H1 (cell line): ENCODE data around the gene FLNC. TPM values are rescaled to one million over a fixed set of nuclear protein-coding genes. Genes with fewer than 3 reads are reported as not detected.

Experiments used
- CTCF ChIA-PET: fragments of 300-600 bp; sonication (Branson Sonifier 250); formaldehyde crosslinking; loops from one replicate; lab custom pipeline; 2021; ENCODE audit not compliant: partially characterized antibody; lab: Charles Lee
- POLR2A ChIA-PET: fragments of 300-600 bp; sonication (Branson Sonifier 250); formaldehyde crosslinking; loops from one replicate; lab custom pipeline; 2021; ENCODE audit warnings: inconsistent platforms; ENCODE audit not compliant: partially characterized antibody; lab: Charles Lee
- DNase-seq, 2 experiments: peaks; one replicate each; pipeline versions ENCODE4 v3.0.0 to v3.0.0-alpha.2; 2010 to 2022; ENCODE audit warnings: low spot score in 2 of 2, low read depth in 1 of 2, mixed read lengths in 1 of 2
- FAIRE-seq: peaks from 2 replicates; lab custom pipeline; 2011; peaks lifted over from hg19 to GRCh38; lab: Jason Lieb, UNC
- H2AFZ ChIP-seq: 2 replicates; pipeline ENCODE4 v1.8.1; 2012; ENCODE audit warnings: low read length, inconsistent platforms
- H2AK5ac ChIP-seq: 2 replicates; pipeline ENCODE4 v1.6.1; 2013; ENCODE audit warnings: low read depth, low read length
- H2BK120ac ChIP-seq: replicated peaks from 2 replicates; pipeline ENCODE3; 2013; ENCODE audit warnings: low read depth, low read length, inconsistent platforms
- H2BK12ac ChIP-seq: 2 replicates; pipeline ENCODE4 v1.6.1; 2013; ENCODE audit warnings: low read depth, low read length
- H2BK15ac ChIP-seq: 2 replicates; pipeline ENCODE4 v1.6.1; 2013; ENCODE audit warnings: low read length
- H2BK20ac ChIP-seq: 2 replicates; pipeline ENCODE4 v1.6.1; 2013; ENCODE audit warnings: low read length
- H2BK5ac ChIP-seq: 2 replicates; pipeline ENCODE4 v1.6.1; 2013; ENCODE audit warnings: low read depth, low read length
- H3K14ac ChIP-seq: 2 replicates; pipeline ENCODE4 v1.6.1; 2013; ENCODE audit warnings: inconsistent platforms; ENCODE audit not compliant: insufficient read length
- H3K18ac ChIP-seq: 2 replicates; pipeline ENCODE4 v1.6.1; 2013; ENCODE audit warnings: low read length; ENCODE audit errors: extremely low read depth
- H3K23ac ChIP-seq: 2 replicates; pipeline ENCODE4 v1.6.1; 2013; ENCODE audit warnings: inconsistent platforms; ENCODE audit not compliant: insufficient read length
- H3K23me2 ChIP-seq: 2 replicates; pipeline ENCODE4 v1.6.1; 2013; ENCODE audit warnings: low read depth, low read length
- H3K27ac ChIP-seq: 2 replicates; pipeline ENCODE4 v1.6.1; 2011; ENCODE audit warnings: low read depth, low read length, inconsistent platforms
- H3K27me3 ChIP-seq, 4 experiments: replicated peaks in 1 of 4; 1 replicate in 1 of 4; 2 replicates in 3 of 4; pipeline versions ENCODE4 v1.6.1 to v1.8.1; 2011 to 2013; ENCODE audit warnings: low read length in 3 of 4, mild to moderate bottlenecking in 3 of 4, inconsistent platforms in 2 of 4, mixed read lengths in 2 of 4, moderate library complexity in 1 of 4; ENCODE audit not compliant: control insufficient read depth in 3 of 4, insufficient read depth in 3 of 4; ENCODE audit errors: extremely low read depth in 1 of 4
- H3K36me3 ChIP-seq, 4 experiments: 2 replicates each; pipeline versions ENCODE4 v1.6.1 to v1.8.1; 2011 to 2013; ENCODE audit warnings: mild to moderate bottlenecking in 4 of 4, low read length in 3 of 4, moderate library complexity in 2 of 4, control low read depth in 1 of 4, inconsistent platforms in 1 of 4; ENCODE audit not compliant: insufficient read depth in 4 of 4, control insufficient read depth in 2 of 4
- H3K4ac ChIP-seq: replicated peaks from 2 replicates; pipeline ENCODE3; 2013; ENCODE audit warnings: low read length, low read depth, mixed read lengths, inconsistent platforms; ENCODE audit not compliant: insufficient read length
- H3K4me1 ChIP-seq, 4 experiments: replicated peaks in 1 of 4; 1 replicate in 1 of 4; 2 replicates in 3 of 4; pipeline versions ENCODE4 v1.6.1 to v1.8.1; 2011 to 2013; ENCODE audit warnings: low read length in 3 of 4, inconsistent platforms in 2 of 4, mixed read lengths in 1 of 4; ENCODE audit not compliant: insufficient read depth in 4 of 4, control insufficient read depth in 3 of 4
- H3K4me2 ChIP-seq, 2 experiments: 2 replicates each; pipeline versions ENCODE4 v1.6.1 to v1.8.1; 2011 to 2013; ENCODE audit warnings: low read depth in 2 of 2, low read length in 2 of 2, control low read depth in 1 of 2, inconsistent platforms in 1 of 2, mild to moderate bottlenecking in 1 of 2; ENCODE audit not compliant: insufficient read depth in 1 of 2
- H3K4me3 ChIP-seq, 4 experiments: fragments of 200-600, 300-600 bp in 1 of 4; sonication (generic), shearing (Covaris generic), sonication (Bioruptor Twin) in 1 of 4; 2 replicates each; pipeline versions ENCODE4 v1.5.1 to v1.8.1; 2011 to 2016; ENCODE audit warnings: low read length in 4 of 4, low read depth in 3 of 4, control low read depth in 2 of 4, inconsistent platforms in 2 of 4, mild to moderate bottlenecking in 2 of 4, mixed read lengths in 1 of 4, moderate library complexity in 1 of 4; ENCODE audit not compliant: insufficient read depth in 2 of 4; ENCODE audit errors: extremely low read depth in 1 of 4
- H3K56ac ChIP-seq: replicated peaks from 2 replicates; pipeline ENCODE3; 2013; ENCODE audit warnings: low read depth, mild to moderate bottlenecking, mixed read lengths, low read length, inconsistent platforms; ENCODE audit not compliant: insufficient read length
- H3K79me1 ChIP-seq: 2 replicates; pipeline ENCODE4 v1.6.1; 2013; ENCODE audit warnings: low read depth, low read length, control low read depth
- H3K79me2 ChIP-seq, 2 experiments: 2 replicates each; pipeline versions ENCODE4 v1.6.1 to v1.8.1; 2012 to 2013; ENCODE audit warnings: low read length in 2 of 2, mild to moderate bottlenecking in 2 of 2, inconsistent platforms in 1 of 2; ENCODE audit not compliant: insufficient read depth in 2 of 2, control insufficient read depth in 1 of 2
- H3K9ac ChIP-seq, 4 experiments: replicated peaks in 1 of 4; 1 replicate in 1 of 4; 2 replicates in 3 of 4; pipeline versions ENCODE4 v1.6.1 to v1.8.1; 2011 to 2013; ENCODE audit warnings: low read depth in 3 of 4, low read length in 3 of 4, control low read depth in 2 of 4, mild to moderate bottlenecking in 2 of 4, moderate library complexity in 2 of 4, inconsistent platforms in 1 of 4; ENCODE audit errors: extremely low read depth in 1 of 4
- H3K9me3 ChIP-seq, 2 experiments: 2 replicates each; pipeline versions ENCODE4 v1.6.1 to v1.8.1; 2012 to 2013; ENCODE audit warnings: mild to moderate bottlenecking in 2 of 2, moderate library complexity in 2 of 2, control low read depth in 1 of 2, inconsistent platforms in 1 of 2, low read depth in 1 of 2, low read length in 1 of 2, mixed read lengths in 1 of 2; ENCODE audit not compliant: insufficient read depth in 2 of 2
- H4K20me1 ChIP-seq, 2 experiments: replicated peaks in 1 of 2; 2 replicates each; pipeline versions ENCODE3 to v1.8.1; 2011 to 2013; ENCODE audit warnings: inconsistent platforms in 2 of 2, low read length in 2 of 2, mild to moderate bottlenecking in 1 of 2; ENCODE audit not compliant: insufficient read depth in 2 of 2, control insufficient read depth in 1 of 2
- H4K5ac ChIP-seq: 2 replicates; pipeline ENCODE4 v1.6.1; 2013; ENCODE audit warnings: low read length, low read depth, mixed read lengths, inconsistent platforms; ENCODE audit not compliant: insufficient read length
- H4K8ac ChIP-seq: 2 replicates; pipeline ENCODE4 v1.8.0; 2013; ENCODE audit warnings: mild to moderate bottlenecking, moderate library complexity, low read length, inconsistent platforms; ENCODE audit not compliant: insufficient read depth; ENCODE audit errors: extremely low read depth
- H4K91ac ChIP-seq: replicated peaks from 2 replicates; pipeline ENCODE3; 2013; ENCODE audit warnings: low read length, mixed read lengths, inconsistent platforms; ENCODE audit not compliant: insufficient read length
- EGR1 ChIP-seq: IDR thresholded peaks from 2 replicates; pipeline ENCODE4 v1.6.1; 2011; ENCODE audit warnings: low read depth, low read length, borderline replicate concordance
- EZH2 ChIP-seq: fragments of 200-600 bp; sonication (generic); IDR thresholded peaks from 2 replicates; pipeline ENCODE4 v1.7.1; 2012; ENCODE audit warnings: low read depth, mild to moderate bottlenecking, moderate library complexity, low read length, inconsistent platforms; ENCODE audit not compliant: severe bottlenecking
- WGBS, 2 experiments: shearing (Covaris generic) in 1 of 2; methylation state at CpG; one replicate each; pipeline versions ENCODE4 v1.1.6 to v1.1.7; 2013 to 2015; ENCODE audit warnings: low lambda C conversion rate in 2 of 2, mixed read lengths in 2 of 2, inconsistent platforms in 1 of 2, low coverage in 1 of 2, missing lambda C conversion rate in 1 of 2; ENCODE audit not compliant: insufficient replicate concordance in 2 of 2, insufficient coverage in 1 of 2, insufficient read length in 1 of 2; ENCODE audit errors: extremely low coverage in 1 of 2, missing lambda C conversion rate in 1 of 2; 5-methylcytosine and 5-hydroxymethylcytosine counted together
- polyA plus RNA-seq, 7 experiments: library from polyadenylated mRNA; depleted of rRNA in 3 of 7; stranded (reverse) in 5 of 7; unstranded in 2 of 7; fragments of >200 nt in 5 of 7; fragments of 200-250 nt in 2 of 7; gene quantifications; 1 replicate in 5 of 7; 2 replicates in 1 of 7; 4 replicates in 1 of 7; pipeline versions ENCODE4 v1.2.1 to v1.2.3, GENCODE V29; 2011 to 2013; ENCODE audit warnings: missing spikeins in 2 of 7, mixed read lengths in 2 of 7
- total RNA-seq: library from RNA; stranded (reverse); fragmentation: NEBNext Ultra II Directional; extraction: Animal tissue kit (Norgen Biotek cat#: 25700); gene quantifications from 2 replicates; pipeline ENCODE4 v1.2.1, GENCODE V29; 2021

The FLNC gene
- total and polyA plus RNA-seq, 2 of the 8 experiments (the other 6 are each of a cell fraction or from before 2014, with no cell fraction given): 1.9 to 10.7 TPM

GRCh38 chr7:128869944-128870285 lies 39.7 kb downstream of the FLNC start:
- Histone ChIP-seq H4K20me1 (peaks cover 3 to 18% of the 10 kb centered on the region in 2 experiments), H3K23me2 (peaks cover 10% of the 10 kb centered on the region), H3K4me2 (peak overlapping the region; percentile 82 to 87), H3K14ac (no peak overlapping the region), H3K27ac (no peak overlapping the region), H2BK15ac (no peak overlapping the region), H3K9ac (no peak overlapping the region), H2BK12ac (no peak overlapping the region), H2AFZ (peak overlapping the region; percentile 25; the same call in 1 of the 2 replicates), H4K8ac (peak overlapping the region; percentile 73; the same call in 1 of the 2 replicates), H3K79me2 (no peaks in the 10 kb centered on the region), H3K56ac (no peak overlapping the region), H3K23ac (no peak overlapping the region), H3K27me3 (peaks cover 5 to 42% (median 36%) of the 10 kb centered on the region in 4 experiments), H3K79me1 (no peaks in the 10 kb centered on the region; the same call in 1 of the 2 replicates), H3K4ac (no peak overlapping the region), H3K36me3 (no peaks in the 10 kb centered on the region), H3K4me1 (peaks cover 0 to 18% (median 12%) of the 10 kb centered on the region in 4 experiments; a peak in 6 of 7 replicates), H2BK5ac (no peak overlapping the region), H3K9me3 (no peaks in the 10 kb centered on the region), H2BK20ac (no peak overlapping the region), H2AK5ac (no peak overlapping the region), H2BK120ac (no peak overlapping the region), H3K4me3 (peak overlapping the region; percentile 49 to 73 (median 57); a peak in 7 of 8 replicates), H3K18ac (peak overlapping the region; percentile 78; the same call in 1 of the 2 replicates), H4K5ac (no peak overlapping the region), H4K91ac (no peak overlapping the region)
- WGBS, 2 experiments: 1% methylated on average over 27 of the region's 30 CpGs; no CpG with 5 or more reads in 1 of the 2 experiments
- ChIA-PET POLR2A (interaction anchor here (0.5 to 4.5 kb wide), 7 partner anchors 9 to 336 kb away, joined by 3 to 27 read pairs (median 4); no protein-coding TSS in a partner anchor), CTCF (interaction anchor here (1.1 to 8.2 kb wide), 8 partner anchors 8 to 42 kb away, joined by 4 to 81 read pairs (median 8); partner anchors contain the start of gene ATP6V1F)
- FAIRE-seq (no peak), DNase-seq (no peak)
- TF ChIP-seq EZH2 (peak; percentile 31), EGR1 (no peak)
